Liver (tissue), 3 donors: Measurements from ENCODE around the gene IGFALS.

ENCODE experiments used
- GABPA ChIP-seq, 2 donors: IDR thresholded peaks in 1 of 2; conservative IDR thresholded peaks in 1 of 2; 2 replicates each; pipeline ENCODE4 v1.6.1; 2016; ENCODE audit warnings: antibody characterized with exemption in 2 of 2, mild to moderate bottlenecking in 1 of 2, moderate library complexity in 1 of 2
- JUND ChIP-seq, 2 donors: IDR thresholded peaks; 2 replicates each; pipeline ENCODE4 v1.6.1; 2016; ENCODE audit warnings: antibody characterized with exemption in 2 of 2
- RAD21 ChIP-seq, 2 donors: IDR thresholded peaks; 2 replicates each; pipeline ENCODE4 v1.6.1; 2016; ENCODE audit warnings: antibody characterized with exemption in 2 of 2, mild to moderate bottlenecking in 2 of 2
- RXRA ChIP-seq, 2 donors: IDR thresholded peaks; 2 replicates each; pipeline ENCODE4 v1.6.1; 2017 to 2018; ENCODE audit warnings: antibody characterized with exemption in 2 of 2, mild to moderate bottlenecking in 1 of 2
- TAF1 ChIP-seq: conservative IDR thresholded peaks from 2 replicates; pipeline ENCODE4 v1.6.1; 2016; ENCODE audit warnings: antibody characterized with exemption, mild to moderate bottlenecking
- YY1 ChIP-seq: IDR thresholded peaks from 2 replicates; pipeline ENCODE4 v1.6.1; 2016; ENCODE audit warnings: antibody characterized with exemption, mild to moderate bottlenecking
- TF ChIP-seq, protein P1 (sequence below): fragments of 150-350 bp; IDR thresholded peaks from 2 replicates; pipeline ENCODE4 v1.5.1; 2017; ENCODE audit warnings: improper control_type of control experiment, low read depth, low read length; ENCODE audit not compliant: missing input control
- TF ChIP-seq, protein P2 (sequence below): IDR thresholded peaks from 2 replicates; pipeline ENCODE4 v1.6.1; 2016; ENCODE audit warnings: antibody characterized with exemption
- TF ChIP-seq, protein P3 (sequence below): IDR thresholded peaks from 2 replicates; pipeline ENCODE4 v1.6.1; 2016; ENCODE audit warnings: antibody characterized with exemption
- donor health status: healthy.
- donor health status: healthy.

DNA sequence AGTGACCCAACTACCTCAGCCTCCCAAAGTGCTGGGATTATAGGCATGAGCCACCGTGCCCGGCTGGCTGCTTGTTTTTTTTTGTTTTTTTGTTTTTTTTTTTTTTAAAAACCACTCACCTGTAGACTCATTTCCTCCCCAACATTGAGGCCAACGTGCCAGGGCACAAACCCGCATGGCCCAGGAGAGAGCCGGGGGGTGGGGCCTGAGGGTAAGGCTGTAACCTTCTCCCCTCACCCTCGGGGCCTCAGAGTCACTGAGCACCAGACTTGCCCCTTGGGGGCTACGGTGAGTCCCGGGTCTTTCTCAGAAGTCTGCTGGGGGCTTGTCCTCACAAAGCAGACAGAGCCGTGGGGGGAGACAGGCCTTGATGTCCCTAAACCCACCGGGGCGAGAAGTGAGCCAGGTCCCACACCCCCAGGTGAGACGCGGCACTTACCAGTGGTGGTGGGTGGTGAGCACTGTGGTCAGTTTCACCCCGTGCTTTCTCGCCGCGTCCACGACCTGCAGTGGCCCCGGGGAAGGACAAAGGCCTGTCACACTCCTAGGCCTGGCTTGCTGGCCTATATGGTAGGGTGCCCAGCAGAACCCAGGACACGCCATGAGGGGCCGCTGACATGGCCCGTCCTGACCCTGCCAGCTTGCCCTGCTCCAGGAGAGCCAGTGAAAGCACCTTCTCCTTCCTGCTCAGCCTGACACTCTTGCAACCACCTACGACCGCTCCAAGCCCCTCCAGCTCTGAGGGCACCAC is 28.5 kb upstream of the IGFALS start:
- TF ChIP-seq JUND (IDR thresholded peaks at IDR 0.05) (no peak), TAF1 (no peak), RAD21 (IDR thresholded peaks at IDR 0.05) (no peak), GABPA (IDR thresholded peaks at IDR 0.05 in 1 of 2, conservative IDR thresholded peaks at IDR 0.05 in 1 of 2) (no peak), YY1 (no peak), RXRA (IDR thresholded peaks at IDR 0.05) (no peak)
- TF ChIP-seq, protein P1, sequence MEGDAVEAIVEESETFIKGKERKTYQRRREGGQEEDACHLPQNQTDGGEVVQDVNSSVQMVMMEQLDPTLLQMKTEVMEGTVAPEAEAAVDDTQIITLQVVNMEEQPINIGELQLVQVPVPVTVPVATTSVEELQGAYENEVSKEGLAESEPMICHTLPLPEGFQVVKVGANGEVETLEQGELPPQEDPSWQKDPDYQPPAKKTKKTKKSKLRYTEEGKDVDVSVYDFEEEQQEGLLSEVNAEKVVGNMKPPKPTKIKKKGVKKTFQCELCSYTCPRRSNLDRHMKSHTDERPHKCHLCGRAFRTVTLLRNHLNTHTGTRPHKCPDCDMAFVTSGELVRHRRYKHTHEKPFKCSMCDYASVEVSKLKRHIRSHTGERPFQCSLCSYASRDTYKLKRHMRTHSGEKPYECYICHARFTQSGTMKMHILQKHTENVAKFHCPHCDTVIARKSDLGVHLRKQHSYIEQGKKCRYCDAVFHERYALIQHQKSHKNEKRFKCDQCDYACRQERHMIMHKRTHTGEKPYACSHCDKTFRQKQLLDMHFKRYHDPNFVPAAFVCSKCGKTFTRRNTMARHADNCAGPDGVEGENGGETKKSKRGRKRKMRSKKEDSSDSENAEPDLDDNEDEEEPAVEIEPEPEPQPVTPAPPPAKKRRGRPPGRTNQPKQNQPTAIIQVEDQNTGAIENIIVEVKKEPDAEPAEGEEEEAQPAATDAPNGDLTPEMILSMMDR = no peak
- TF ChIP-seq, protein P2, sequence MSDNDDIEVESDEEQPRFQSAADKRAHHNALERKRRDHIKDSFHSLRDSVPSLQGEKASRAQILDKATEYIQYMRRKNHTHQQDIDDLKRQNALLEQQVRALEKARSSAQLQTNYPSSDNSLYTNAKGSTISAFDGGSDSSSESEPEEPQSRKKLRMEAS = no peak
- TF ChIP-seq, protein P3, sequence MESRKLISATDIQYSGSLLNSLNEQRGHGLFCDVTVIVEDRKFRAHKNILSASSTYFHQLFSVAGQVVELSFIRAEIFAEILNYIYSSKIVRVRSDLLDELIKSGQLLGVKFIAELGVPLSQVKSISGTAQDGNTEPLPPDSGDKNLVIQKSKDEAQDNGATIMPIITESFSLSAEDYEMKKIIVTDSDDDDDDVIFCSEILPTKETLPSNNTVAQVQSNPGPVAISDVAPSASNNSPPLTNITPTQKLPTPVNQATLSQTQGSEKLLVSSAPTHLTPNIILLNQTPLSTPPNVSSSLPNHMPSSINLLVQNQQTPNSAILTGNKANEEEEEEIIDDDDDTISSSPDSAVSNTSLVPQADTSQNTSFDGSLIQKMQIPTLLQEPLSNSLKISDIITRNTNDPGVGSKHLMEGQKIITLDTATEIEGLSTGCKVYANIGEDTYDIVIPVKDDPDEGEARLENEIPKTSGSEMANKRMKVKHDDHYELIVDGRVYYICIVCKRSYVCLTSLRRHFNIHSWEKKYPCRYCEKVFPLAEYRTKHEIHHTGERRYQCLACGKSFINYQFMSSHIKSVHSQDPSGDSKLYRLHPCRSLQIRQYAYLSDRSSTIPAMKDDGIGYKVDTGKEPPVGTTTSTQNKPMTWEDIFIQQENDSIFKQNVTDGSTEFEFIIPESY = no peak
